Measurements from ENCODE around the gene MAP3K13. TPM values are rescaled to one million over a fixed set of nuclear protein-coding genes. Genes with fewer than 3 reads are reported as not detected.

The MAP3K13 gene
- total RNA-seq, 1 experiment from 2014 or later, result 21.0 TPM

GRCh38 chr3:185423178-185423577 is 60.2 kb downstream of the MAP3K13 start:
- no peak for DNase-seq (ENCODE audit: low read depth, low spot score)
- Histone ChIP-seq H3K27me3 (ENCODE audit: insufficient read depth, low read length) (no peaks in the 10 kb centered on the region), H3K27ac (ENCODE audit: low read depth, low read length) (no peak overlapping the region), H3K9me2 (ENCODE audit: insufficient read depth) (no peaks in the 10 kb centered on the region), H3K9me3 (ENCODE audit: control insufficient read depth in 1 of 2, insufficient read depth in 1 of 2, low read depth in 1 of 2, low read length in 2 of 2) (no peaks in the 10 kb centered on the region), H4K20me1 (ENCODE audit: insufficient read depth) (no peaks in the 10 kb centered on the region), H2AFZ (ENCODE audit: low read depth, low read length, poor library complexity, severe bottlenecking) (no peak overlapping the region), H3K4me3 (replicated peaks in 1 of 2; ENCODE audit: low read depth in 1 of 2, low read length in 2 of 2) (no peak overlapping the region), H3K9ac (ENCODE audit: low read length) (0 out of 2 replicates have a peak overlapping the region, but pooled peaks have one; percentile 24), H3K36me3 (ENCODE audit: control insufficient read depth in 1 of 2, insufficient read depth in 2 of 2, low read length in 2 of 2) (no peaks in the 10 kb centered on the region), H3K4me1 (ENCODE audit: control insufficient read depth in 1 of 2, insufficient read depth in 2 of 2, low read length in 2 of 2) (peaks cover 10 to 27% of the 10 kb centered on the region in 2 experiments; a peak in 3 of 4 replicates), H3K4me2 (ENCODE audit: low read length) (peak overlapping the region; percentile 59), H3K79me2 (ENCODE audit: insufficient read depth, low read length) (no peaks in the 10 kb centered on the region)
- ATAC-seq, result peak; percentile 87
- intact Hi-C loops (cut with micrococcal nuclease), result no loop called here
- RAD21 ChIA-PET (ENCODE audit: low non-redundant PET in 1 of 2, low total read pairs in 2 of 2, uncharacterized antibody in 2 of 2, unreplicated experiment in 2 of 2), result no interaction called here
- no TSS peak for BruUV-seq (replicated peaks)
- POLR2A ChIA-PET, result no interaction called here
- CTCF ChIA-PET, result no interaction called here
- TF ChIP-seq CBX3 (IDR thresholded peaks at IDR 0.05; ENCODE audit: low read depth) (peak; percentile 38; the same call in 1 of the 2 replicates), ZNF274 (IDR thresholded peaks at IDR 0.05; ENCODE audit: low read depth, low read length) (no peak), CEBPB (IDR thresholded peaks at IDR 0.05; ENCODE audit: low read depth) (no peak), ZFX (IDR thresholded peaks at IDR 0.05) (no peak), SIN3A (IDR thresholded peaks at IDR 0.05; ENCODE audit: low read depth) (no peak), EGR1 (IDR thresholded peaks at IDR 0.05; ENCODE audit: low read depth) (no peak), FOSL1 (IDR thresholded peaks at IDR 0.05; ENCODE audit: low read depth) (peak; percentile 56), MAX (IDR thresholded peaks at IDR 0.05) (no peak), TCF7L2 (IDR thresholded peaks at IDR 0.05; ENCODE audit: borderline replicate concordance, extremely low read depth, insufficient read depth, insufficient read length) (peak; percentile 31), SP1 (IDR thresholded peaks at IDR 0.05; ENCODE audit: low read depth) (0 out of 2 replicates have a peak, but pooled peaks have one; percentile 26), POLR2A (IDR thresholded peaks at IDR 0.05; ENCODE audit: borderline replicate concordance, extremely low read depth, insufficient read depth, insufficient read length) (no peak)

GRCh38 chr3:185424435-185424834 is 61.5 kb downstream of the MAP3K13 start:
- Histone ChIP-seq H3K4me2 (ENCODE audit: low read length) (no peak overlapping the region), H3K4me3 (replicated peaks in 1 of 2; ENCODE audit: low read depth in 1 of 2, low read length in 2 of 2) (no peak overlapping the region), H3K27ac (ENCODE audit: low read depth, low read length) (no peak overlapping the region), H3K36me3 (ENCODE audit: control insufficient read depth in 1 of 2, insufficient read depth in 2 of 2, low read length in 2 of 2) (no peaks in the 10 kb centered on the region), H3K4me1 (ENCODE audit: control insufficient read depth in 1 of 2, insufficient read depth in 2 of 2, low read length in 2 of 2) (peaks cover 10 to 27% of the 10 kb centered on the region in 2 experiments; a peak in 3 of 4 replicates), H3K9me2 (ENCODE audit: insufficient read depth) (no peaks in the 10 kb centered on the region), H3K9ac (ENCODE audit: low read length) (no peak overlapping the region), H4K20me1 (ENCODE audit: insufficient read depth) (no peaks in the 10 kb centered on the region), H3K27me3 (ENCODE audit: insufficient read depth, low read length) (no peaks in the 10 kb centered on the region), H3K79me2 (ENCODE audit: insufficient read depth, low read length) (no peaks in the 10 kb centered on the region), H3K9me3 (ENCODE audit: control insufficient read depth in 1 of 2, insufficient read depth in 1 of 2, low read depth in 1 of 2, low read length in 2 of 2) (no peaks in the 10 kb centered on the region), H2AFZ (ENCODE audit: low read depth, low read length, poor library complexity, severe bottlenecking) (no peak overlapping the region)
- ATAC-seq, result no peak
- intact Hi-C loops (cut with micrococcal nuclease), result no loop called here
- BruUV-seq (replicated peaks), result no TSS peak
- no peak for DNase-seq (ENCODE audit: low read depth, low spot score)
- RAD21 ChIA-PET (ENCODE audit: low non-redundant PET in 1 of 2, low total read pairs in 2 of 2, uncharacterized antibody in 2 of 2, unreplicated experiment in 2 of 2), result no interaction called here
- TF ChIP-seq TCF7L2 (IDR thresholded peaks at IDR 0.05; ENCODE audit: borderline replicate concordance, extremely low read depth, insufficient read depth, insufficient read length), result no peak
- no peak for TF ChIP-seq POLR2A (IDR thresholded peaks at IDR 0.05; ENCODE audit: borderline replicate concordance, extremely low read depth, insufficient read depth, insufficient read length)
- TF ChIP-seq RAD21 (IDR thresholded peaks at IDR 0.05; ENCODE audit: low read depth), result no peak
- POLR2A ChIA-PET, result no interaction called here
- CTCF ChIA-PET, result no interaction called here

Data from HCT116 (cell line).